Measurements from ENCODE around the gene METTL21C.
A peak's percentile ranks its signal among the peaks of the same experiment; 100 is the strongest.

The METTL21C gene

GRCh38 chr13:102687520-102687919, 7.3 kb downstream of the METTL21C start:
- Histone ChIP-seq H3K36me3 (ENCODE audit: control insufficient read depth in 5 of 5, insufficient read depth in 5 of 5, low read length in 5 of 5) (no peaks in the 10 kb centered on the region), H3K27ac (ENCODE audit: low read depth, low read length) (no peak overlapping the region), H3K9ac (ENCODE audit: low read length in 5 of 5) (no peak overlapping the region), H3K4me1 (ENCODE audit: control insufficient read depth in 5 of 5, insufficient read depth in 5 of 5, low read length in 5 of 5) (no peaks in the 10 kb centered on the region), H3K9me3 (ENCODE audit: control insufficient read depth in 5 of 5, low read length in 5 of 5) (peaks cover 0 to under 1% (median 0%) of the 10 kb centered on the region in 5 donors), H3K27me3 (ENCODE audit: control insufficient read depth in 5 of 5, insufficient read depth in 4 of 5, low read length in 5 of 5) (peaks cover under 1 to 12% (median 9%) of the 10 kb centered on the region in 5 donors), H3K4me3 (ENCODE audit: low read depth in 1 of 5, low read length in 5 of 5) (no peak overlapping the region)

- Histone ChIP-seq H3K27ac (ENCODE audit: low read depth, low read length) (no peak overlapping the region), H3K27me3 (ENCODE audit: control insufficient read depth in 5 of 5, insufficient read depth in 4 of 5, low read length in 5 of 5) (peaks cover 0 to 12% (median 9%) of the 10 kb centered on the region in 5 donors), H3K36me3 (ENCODE audit: control insufficient read depth in 5 of 5, insufficient read depth in 5 of 5, low read length in 5 of 5) (no peaks in the 10 kb centered on the region), H3K4me3 (ENCODE audit: low read depth in 1 of 5, low read length in 5 of 5) (no peak overlapping the region), H3K9ac (ENCODE audit: low read length in 5 of 5) (no peak overlapping the region), H3K4me1 (ENCODE audit: control insufficient read depth in 5 of 5, insufficient read depth in 5 of 5, low read length in 5 of 5) (peaks cover 0 to 3% (median 1%) of the 10 kb centered on the region in 5 donors), H3K9me3 (ENCODE audit: control insufficient read depth in 5 of 5, low read length in 5 of 5) (peaks cover 0 to 3% (median 0%) of the 10 kb centered on the region in 5 donors)
These were observed 8.8 kb downstream of the METTL21C start for GRCh38 chr13:102686024-102686423.

- no peak overlapping the region for H3K9ac ChIP-seq (ENCODE audit: low read length in 5 of 5)
- no peak overlapping the region for H3K4me3 ChIP-seq (ENCODE audit: low read depth in 1 of 5, low read length in 5 of 5)
- peaks cover 0 to 3% (median 0%) of the 10 kb centered on the region in 5 donors for H3K9me3 ChIP-seq (ENCODE audit: control insufficient read depth in 5 of 5, low read length in 5 of 5)
- H3K36me3 ChIP-seq (ENCODE audit: control insufficient read depth in 5 of 5, insufficient read depth in 5 of 5, low read length in 5 of 5), result peaks cover 9 to 14% (median 10%) of the 10 kb centered on the region in 5 donors
- peaks cover 0 to 5% (median 3%) of the 10 kb centered on the region in 5 donors for H3K4me1 ChIP-seq (ENCODE audit: control insufficient read depth in 5 of 5, insufficient read depth in 5 of 5, low read length in 5 of 5)
- H3K27me3 ChIP-seq (ENCODE audit: control insufficient read depth in 5 of 5, insufficient read depth in 4 of 5, low read length in 5 of 5), result peaks cover 0 to 7% (median 2%) of the 10 kb centered on the region in 5 donors
- no peak overlapping the region for H3K27ac ChIP-seq (ENCODE audit: low read depth, low read length)
These were observed 11.2 kb downstream of the METTL21C start for GRCh38 chr13:102683637-102684036.

- Histone ChIP-seq H3K9ac (ENCODE audit: low read length in 5 of 5) (no peak overlapping the region), H3K4me3 (ENCODE audit: low read depth in 1 of 5, low read length in 5 of 5) (no peak overlapping the region), H3K9me3 (ENCODE audit: control insufficient read depth in 5 of 5, low read length in 5 of 5) (peaks cover 0 to 3% (median 0%) of the 10 kb centered on the region in 5 donors), H3K27me3 (ENCODE audit: control insufficient read depth in 5 of 5, insufficient read depth in 4 of 5, low read length in 5 of 5) (no peaks in the 10 kb centered on the region), H3K4me1 (ENCODE audit: control insufficient read depth in 5 of 5, insufficient read depth in 5 of 5, low read length in 5 of 5) (peaks cover 0 to 5% (median 3%) of the 10 kb centered on the region in 5 donors), H3K36me3 (ENCODE audit: control insufficient read depth in 5 of 5, insufficient read depth in 5 of 5, low read length in 5 of 5) (peaks cover 9 to 20% (median 13%) of the 10 kb centered on the region in 5 donors), H3K27ac (ENCODE audit: low read depth, low read length) (no peak overlapping the region)
These were observed 12.1 kb downstream of the METTL21C start for GRCh38 chr13:102682727-102683126.

GRCh38 chr13:102682211-102682610, 12.6 kb downstream of the METTL21C start:
- Histone ChIP-seq H3K36me3 (ENCODE audit: control insufficient read depth in 5 of 5, insufficient read depth in 5 of 5, low read length in 5 of 5) (peaks cover 12 to 25% (median 17%) of the 10 kb centered on the region in 5 donors), H3K4me1 (ENCODE audit: control insufficient read depth in 5 of 5, insufficient read depth in 5 of 5, low read length in 5 of 5) (peaks cover 0 to 5% (median 3%) of the 10 kb centered on the region in 5 donors), H3K9ac (ENCODE audit: low read length in 5 of 5) (no peak overlapping the region), H3K9me3 (ENCODE audit: control insufficient read depth in 5 of 5, low read length in 5 of 5) (peaks cover 0 to 3% (median 0%) of the 10 kb centered on the region in 5 donors), H3K4me3 (ENCODE audit: low read depth in 1 of 5, low read length in 5 of 5) (no peak overlapping the region), H3K27ac (ENCODE audit: low read depth, low read length) (no peak overlapping the region), H3K27me3 (ENCODE audit: control insufficient read depth in 5 of 5, insufficient read depth in 4 of 5, low read length in 5 of 5) (no peaks in the 10 kb centered on the region)

GRCh38 chr13:102680842-102681740, 13.8 kb downstream of the METTL21C start:
- peak overlapping the region in 1 of 5 donors; percentile 3 for H3K9ac ChIP-seq (ENCODE audit: low read length in 5 of 5)
- no peak overlapping the region for H3K27ac ChIP-seq (ENCODE audit: low read depth, low read length)
- H3K36me3 ChIP-seq (ENCODE audit: control insufficient read depth in 5 of 5, insufficient read depth in 5 of 5, low read length in 5 of 5), result peaks cover 15 to 35% (median 28%) of the 10 kb centered on the region in 5 donors
- peaks cover 0 to 5% (median 3%) of the 10 kb centered on the region in 5 donors for H3K4me1 ChIP-seq (ENCODE audit: control insufficient read depth in 5 of 5, insufficient read depth in 5 of 5, low read length in 5 of 5)
- H3K4me3 ChIP-seq (ENCODE audit: low read depth in 1 of 5, low read length in 5 of 5), result no peak overlapping the region
- no peaks in the 10 kb centered on the region for H3K27me3 ChIP-seq (ENCODE audit: control insufficient read depth in 5 of 5, insufficient read depth in 4 of 5, low read length in 5 of 5)
- peaks cover 0 to 3% (median 0%) of the 10 kb centered on the region in 5 donors for H3K9me3 ChIP-seq (ENCODE audit: control insufficient read depth in 5 of 5, low read length in 5 of 5)

GRCh38 chr13:102680133-102680717, 14.6 kb downstream of the METTL21C start:
- Histone ChIP-seq H3K27me3 (ENCODE audit: control insufficient read depth in 5 of 5, insufficient read depth in 4 of 5, low read length in 5 of 5) (no peaks in the 10 kb centered on the region), H3K9me3 (ENCODE audit: control insufficient read depth in 5 of 5, low read length in 5 of 5) (peaks cover 0 to 3% (median 0%) of the 10 kb centered on the region in 5 donors), H3K36me3 (ENCODE audit: control insufficient read depth in 5 of 5, insufficient read depth in 5 of 5, low read length in 5 of 5) (peaks cover 15 to 42% (median 36%) of the 10 kb centered on the region in 5 donors), H3K4me1 (ENCODE audit: control insufficient read depth in 5 of 5, insufficient read depth in 5 of 5, low read length in 5 of 5) (peaks cover 0 to 5% (median 3%) of the 10 kb centered on the region in 5 donors), H3K4me3 (ENCODE audit: low read depth in 1 of 5, low read length in 5 of 5) (no peak overlapping the region), H3K9ac (ENCODE audit: low read length in 5 of 5) (peak overlapping the region in 1 of 5 donors; percentile 3), H3K27ac (ENCODE audit: low read depth, low read length) (no peak overlapping the region)

- Histone ChIP-seq H3K9ac (ENCODE audit: low read length in 5 of 5) (no peak overlapping the region), H3K4me3 (ENCODE audit: low read depth in 1 of 5, low read length in 5 of 5) (no peak overlapping the region), H3K4me1 (ENCODE audit: control insufficient read depth in 5 of 5, insufficient read depth in 5 of 5, low read length in 5 of 5) (peaks cover 0 to 5% (median 3%) of the 10 kb centered on the region in 5 donors), H3K27ac (ENCODE audit: low read depth, low read length) (no peak overlapping the region), H3K9me3 (ENCODE audit: control insufficient read depth in 5 of 5, low read length in 5 of 5) (peaks cover 0 to 3% (median 0%) of the 10 kb centered on the region in 5 donors), H3K36me3 (ENCODE audit: control insufficient read depth in 5 of 5, insufficient read depth in 5 of 5, low read length in 5 of 5) (peaks cover 15 to 48% (median 42%) of the 10 kb centered on the region in 5 donors), H3K27me3 (ENCODE audit: control insufficient read depth in 5 of 5, insufficient read depth in 4 of 5, low read length in 5 of 5) (no peaks in the 10 kb centered on the region)
These were observed 15.3 kb downstream of the METTL21C start for GRCh38 chr13:102679449-102680132.

GRCh38 chr13:102678339-102679107, 16.3 kb downstream of the METTL21C start:
- Histone ChIP-seq H3K36me3 (ENCODE audit: control insufficient read depth in 5 of 5, insufficient read depth in 5 of 5, low read length in 5 of 5) (peaks cover 19 to 57% (median 47%) of the 10 kb centered on the region in 5 donors), H3K9ac (ENCODE audit: low read length in 5 of 5) (no peak overlapping the region), H3K4me1 (ENCODE audit: control insufficient read depth in 5 of 5, insufficient read depth in 5 of 5, low read length in 5 of 5) (peaks cover 0 to 5% (median 3%) of the 10 kb centered on the region in 5 donors), H3K27ac (ENCODE audit: low read depth, low read length) (no peak overlapping the region), H3K27me3 (ENCODE audit: control insufficient read depth in 5 of 5, insufficient read depth in 4 of 5, low read length in 5 of 5) (no peaks in the 10 kb centered on the region), H3K9me3 (ENCODE audit: control insufficient read depth in 5 of 5, low read length in 5 of 5) (peaks cover 0 to 3% (median 0%) of the 10 kb centered on the region in 5 donors), H3K4me3 (ENCODE audit: low read depth in 1 of 5, low read length in 5 of 5) (no peak overlapping the region)
